T-cell (primary cell): ENCODE measurements around the gene CELF4. TPM values are rescaled to one million over a fixed set of nuclear protein-coding genes. Genes with fewer than 3 reads are reported as not detected.

Source experiments
- ATAC-seq, 4 experiments: fragments of 200-7000 bp in 3 of 4; fragments of 150-1000 bp in 1 of 4; cut with Tn5 transposase; replicated peaks in 1 of 4; 1 replicate in 3 of 4; 2 replicates in 1 of 4; pipeline ENCODE4 v1.10.0; 2021; ENCODE audit warnings: moderate library complexity in 3 of 4, mild to moderate bottlenecking in 2 of 4, moderate number of reproducible peaks in 1 of 4
- CTCF ChIA-PET, 2 donors: fragments of 300-600 bp; sonication (Branson Sonifier 250); formaldehyde crosslinking; loops; one replicate each; lab custom pipeline; 2022; ENCODE audit warnings: antibody characterized with exemption in 2 of 2; lab: Charles Lee
- POLR2A ChIA-PET, 2 donors: fragments of 300-600 bp; sonication (Branson Sonifier 250); formaldehyde crosslinking; loops; one replicate each; lab custom pipeline; 2022; ENCODE audit warnings: antibody characterized with exemption in 2 of 2; lab: Charles Lee
- DNase-seq, 35 experiments: peaks; one replicate each; pipeline versions ENCODE4 v3.0.0 to v3.0.0-alpha.2; 2013 to 2023
- H3K27ac ChIP-seq: one replicate; pipeline ENCODE4 v1.5.1; 2013; ENCODE audit warnings: low read length
- H3K27me3 ChIP-seq, 2 experiments: replicated peaks in 1 of 2; 1 replicate in 1 of 2; 2 replicates in 1 of 2; pipeline versions ENCODE4 v1.6.1 to v1.7.0; 2013; ENCODE audit warnings: low read length in 1 of 2, mixed read lengths in 1 of 2; ENCODE audit not compliant: control insufficient read depth in 2 of 2, insufficient read depth in 2 of 2; ENCODE audit errors: extremely low read depth in 1 of 2
- H3K36me3 ChIP-seq, 2 donors: 1 replicate in 1 of 2; 2 replicates in 1 of 2; pipeline versions ENCODE4 v1.6.1 to v1.7.0; 2013; ENCODE audit warnings: low read length in 1 of 2; ENCODE audit not compliant: control insufficient read depth in 2 of 2, insufficient read depth in 1 of 2; ENCODE audit errors: extremely low read depth in 1 of 2
- H3K4me1 ChIP-seq, 2 experiments: 1 replicate in 1 of 2; 2 replicates in 1 of 2; pipeline versions ENCODE4 v1.6.1 to v1.7.0; 2013; ENCODE audit warnings: low read length in 2 of 2, mixed read lengths in 1 of 2; ENCODE audit not compliant: insufficient read depth in 2 of 2, control insufficient read depth in 1 of 2; ENCODE audit errors: extremely low read depth in 1 of 2
- H3K4me3 ChIP-seq, 2 donors: 1 replicate in 1 of 2; 2 replicates in 1 of 2; pipeline versions ENCODE4 v1.5.1 to v1.7.0; 2013; ENCODE audit warnings: mild to moderate bottlenecking in 2 of 2, low read length in 1 of 2, moderate library complexity in 1 of 2; ENCODE audit not compliant: control insufficient read depth in 1 of 2; ENCODE audit errors: extremely low read depth in 1 of 2
- H3K9me3 ChIP-seq: 2 replicates; pipeline ENCODE4 v1.7.0; 2013
- H3K27ac Mint-ChIP-seq, 2 donors: one replicate each; pipeline ENCODE4 v1.8.0; 2020 to 2021; ENCODE audit warnings: mild to moderate bottlenecking in 2 of 2, mixed read lengths in 2 of 2
- H3K27me3 Mint-ChIP-seq, 2 donors: one replicate each; pipeline ENCODE4 v1.8.0; 2021 to 2022; ENCODE audit warnings: mixed read lengths in 2 of 2
- H3K36me3 Mint-ChIP-seq: one replicate; pipeline ENCODE4 v1.8.0; 2021; ENCODE audit warnings: mixed read lengths
- H3K4me1 Mint-ChIP-seq, 3 donors: one replicate each; pipeline ENCODE4 v1.8.0; 2020 to 2022; ENCODE audit warnings: mixed read lengths in 3 of 3, mild to moderate bottlenecking in 1 of 3
- H3K4me3 Mint-ChIP-seq, 3 donors: one replicate each; pipeline ENCODE4 v1.8.0; 2020 to 2022; ENCODE audit warnings: mild to moderate bottlenecking in 3 of 3, mixed read lengths in 3 of 3, moderate library complexity in 3 of 3
- H3K9me3 Mint-ChIP-seq, 3 donors: one replicate each; pipeline ENCODE4 v1.8.0; 2020 to 2022; ENCODE audit warnings: mixed read lengths in 3 of 3
- WGBS: methylation state at CpG from one replicate; pipeline ENCODE4 v1.1.5; 2013; ENCODE audit warnings: missing lambda C conversion rate; ENCODE audit not compliant: insufficient coverage; 5-methylcytosine and 5-hydroxymethylcytosine counted together
- total RNA-seq, 35 experiments: library from RNA in 6 of 35; stranded (reverse) in 6 of 35; fragments of 120-200 nt in 1 of 35; gene quantifications; one replicate each; pipeline versions ENCODE4 v1.2.1 to v1.2.4 and lab custom pipeline; 2013 to 2026

CELF4 gene
- total RNA-seq, 5 donors from 2014 or later (not counting 1 experiment from before 2014, with no cell fraction given) = not detected

- 10% methylated on average over 54 of the region's 59 CpGs for WGBS
- CTCF ChIA-PET = no interaction called here
- no peak for ATAC-seq
Measured at GRCh38 chr18:37393945-37394609, 171.5 kb downstream of the CELF4 start.

GRCh38 chr18:37393221-37393827 is 172.3 kb downstream of the CELF4 start:
- no peaks in the 10 kb centered on the region for H3K36me3 ChIP-seq
- H3K27me3 ChIP-seq = peaks cover 4 to 45% of the 10 kb centered on the region in 2 experiments
- ChIA-PET CTCF (no interaction called here), POLR2A (no interaction called here)
- H3K4me1 ChIP-seq = peaks cover 0 to 4% of the 10 kb centered on the region in 2 experiments
- 54% methylated on average over 2 of the region's 6 CpGs for WGBS
- ATAC-seq (no peak), DNase-seq (no peak)
- H3K9me3 ChIP-seq = no peaks in the 10 kb centered on the region
- H3K4me3 Mint-ChIP-seq = peak overlapping the region in 1 of 3 donors; percentile 35
- H3K4me3 ChIP-seq = no peak overlapping the region
- no peak overlapping the region for H3K27ac ChIP-seq
- H3K27me3 Mint-ChIP-seq = peaks cover 28 to 36% of the 10 kb centered on the region in 2 donors
- H3K4me1 Mint-ChIP-seq = peaks cover 0 to 10% (median 7%) of the 10 kb centered on the region in 3 donors
- no peaks in the 10 kb centered on the region for H3K9me3 Mint-ChIP-seq
- no peak overlapping the region for H3K27ac Mint-ChIP-seq
- no peaks in the 10 kb centered on the region for H3K36me3 Mint-ChIP-seq

More at GRCh38 chr18:37393945-37394609, 171.5 kb downstream of the CELF4 start:
- Histone ChIP-seq H3K9me3 (no peaks in the 10 kb centered on the region), H3K4me1 (peaks cover 0 to 4% of the 10 kb centered on the region in 2 experiments), H3K36me3 (no peaks in the 10 kb centered on the region), H3K4me3 (no peak overlapping the region), H3K27ac (no peak overlapping the region), H3K27me3 (peaks cover 4 to 44% of the 10 kb centered on the region in 2 experiments)
- POLR2A ChIA-PET = no interaction called here
- Mint-ChIP-seq H3K36me3 (no peaks in the 10 kb centered on the region), H3K27me3 (peaks cover 28 to 36% of the 10 kb centered on the region in 2 donors), H3K4me1 (peaks cover 0 to 10% (median 7%) of the 10 kb centered on the region in 3 donors), H3K9me3 (no peaks in the 10 kb centered on the region), H3K27ac (no peak overlapping the region), H3K4me3 (no peak overlapping the region)
- no peak for DNase-seq

DNA sequence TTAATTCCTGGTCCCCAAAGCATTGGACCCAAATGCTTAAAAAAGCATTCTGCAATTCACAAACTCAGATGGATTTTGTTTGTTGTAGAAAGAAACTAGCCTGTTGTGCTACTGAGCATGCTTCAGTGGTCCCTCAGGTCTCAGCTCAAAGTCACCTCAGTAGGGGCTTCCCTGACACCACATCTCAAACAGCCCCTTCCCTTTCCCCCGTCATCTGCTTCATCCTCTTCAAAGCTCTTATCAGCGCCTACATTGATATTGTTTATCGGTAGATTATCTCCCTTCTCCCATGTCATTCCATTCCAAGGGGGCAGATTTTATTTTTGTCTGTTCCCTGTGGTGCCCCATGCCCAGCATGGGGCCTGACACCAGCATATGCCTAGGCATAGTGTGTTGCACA is 172.9 kb downstream of the CELF4 start:
- no peak for ATAC-seq
- no peaks in the 10 kb centered on the region for H3K36me3 Mint-ChIP-seq
- H3K36me3 ChIP-seq = no peaks in the 10 kb centered on the region
- no peak overlapping the region for H3K4me3 ChIP-seq
- peaks cover 4 to 44% of the 10 kb centered on the region in 2 experiments for H3K27me3 ChIP-seq
- H3K4me1 ChIP-seq = peaks cover 0 to 4% of the 10 kb centered on the region in 2 experiments
- H3K27ac Mint-ChIP-seq = no peak overlapping the region
- peaks cover 28 to 36% of the 10 kb centered on the region in 2 donors for H3K27me3 Mint-ChIP-seq
- POLR2A ChIA-PET = no interaction called here
- H3K4me3 Mint-ChIP-seq = no peak overlapping the region
- no peak for DNase-seq
- H3K9me3 ChIP-seq = no peaks in the 10 kb centered on the region
- H3K4me1 Mint-ChIP-seq = peaks cover 0 to 10% (median 7%) of the 10 kb centered on the region in 3 donors
- CTCF ChIA-PET = no interaction called here
- H3K27ac ChIP-seq = no peak overlapping the region
- WGBS = 81% methylated on average over 3 of the region's 3 CpGs
- H3K9me3 Mint-ChIP-seq = no peaks in the 10 kb centered on the region

DNA sequence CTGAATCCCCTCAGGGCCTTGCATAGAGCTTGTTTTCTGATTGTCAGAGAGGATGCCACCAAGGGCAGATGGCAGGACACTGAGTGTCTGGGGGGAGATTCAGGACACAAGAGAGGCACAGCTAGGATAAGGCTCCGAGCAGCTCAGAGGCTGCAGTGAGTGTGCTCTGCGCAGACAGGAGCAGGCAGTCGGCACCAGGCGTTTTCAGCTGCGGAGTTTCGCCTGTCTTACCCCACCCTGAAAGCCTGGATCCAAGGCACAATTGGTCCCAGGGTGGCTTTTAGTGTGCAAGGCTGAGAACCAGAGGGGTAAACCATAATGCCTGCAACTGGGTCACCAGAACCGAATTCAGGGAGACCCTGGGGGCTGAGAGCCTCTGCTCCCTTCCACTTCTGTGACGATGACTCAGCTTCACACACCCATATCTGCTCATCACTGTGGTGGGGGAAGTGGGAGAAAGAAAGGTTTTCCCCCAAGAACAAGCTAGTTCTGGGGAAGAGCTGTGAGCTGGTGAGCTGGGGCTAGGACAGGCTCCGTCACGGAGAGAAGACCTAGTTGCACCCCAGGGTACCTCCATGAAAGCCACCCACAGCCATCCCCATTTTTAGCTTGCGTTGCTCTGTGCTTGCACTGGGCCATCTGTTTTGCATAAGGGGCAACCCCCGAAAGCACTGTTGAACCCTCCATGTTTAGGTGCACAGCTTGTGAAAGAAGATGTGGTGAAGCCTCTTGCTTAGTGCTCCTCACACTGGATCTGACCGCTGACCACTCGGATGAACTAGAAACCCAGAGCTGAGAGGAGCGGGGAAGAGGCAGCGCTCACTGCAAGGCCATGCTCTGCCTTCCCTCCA is 173.7 kb downstream of the CELF4 start:
- Mint-ChIP-seq H3K27me3 (peaks cover 28 to 36% of the 10 kb centered on the region in 2 donors), H3K27ac (no peak overlapping the region), H3K4me1 (peaks cover 0 to 10% (median 7%) of the 10 kb centered on the region in 3 donors), H3K36me3 (no peaks in the 10 kb centered on the region), H3K4me3 (no peak overlapping the region), H3K9me3 (no peaks in the 10 kb centered on the region)
- POLR2A ChIA-PET = no interaction called here
- H3K27ac ChIP-seq = no peak overlapping the region
- H3K4me1 ChIP-seq = peaks cover 0 to 4% of the 10 kb centered on the region in 2 experiments
- H3K9me3 ChIP-seq = no peaks in the 10 kb centered on the region
- peaks cover 4 to 49% of the 10 kb centered on the region in 2 experiments for H3K27me3 ChIP-seq
- CTCF ChIA-PET = no interaction called here
- 77% methylated on average over 11 of the region's 16 CpGs for WGBS
- H3K4me3 ChIP-seq = no peak overlapping the region
- H3K36me3 ChIP-seq = no peaks in the 10 kb centered on the region
- DNase-seq (no peak), ATAC-seq (no peak)

DNA sequence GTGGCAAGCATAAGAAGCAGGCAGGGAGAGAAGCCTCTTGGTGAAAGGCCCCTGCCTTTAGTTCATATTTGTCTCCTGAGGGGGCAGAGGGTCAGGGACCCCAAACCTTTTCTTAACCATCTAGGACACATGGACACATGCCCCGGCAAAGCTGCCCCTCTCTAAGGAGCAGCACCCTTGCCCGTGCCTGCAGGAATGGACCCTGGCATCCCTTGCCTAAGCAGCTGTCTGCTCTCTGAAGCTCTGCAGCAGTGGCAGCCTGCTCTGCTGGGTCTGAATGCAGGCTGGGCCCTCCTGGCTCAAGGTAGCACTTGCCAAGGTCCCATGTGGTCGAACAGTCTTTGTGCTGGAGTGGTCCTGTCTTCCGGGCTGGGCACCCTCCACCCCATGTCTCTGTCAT is 174.4 kb downstream of the CELF4 start:
- no peak overlapping the region for H3K27ac ChIP-seq
- ATAC-seq = no peak
- Mint-ChIP-seq H3K4me1 (peaks cover 0 to 10% (median 8%) of the 10 kb centered on the region in 3 donors), H3K9me3 (no peaks in the 10 kb centered on the region), H3K4me3 (no peak overlapping the region), H3K36me3 (no peaks in the 10 kb centered on the region), H3K27me3 (peaks cover 28 to 37% of the 10 kb centered on the region in 2 donors), H3K27ac (no peak overlapping the region)
- POLR2A ChIA-PET = no interaction called here
- peaks cover 4 to 51% of the 10 kb centered on the region in 2 experiments for H3K27me3 ChIP-seq
- peaks cover 0 to 4% of the 10 kb centered on the region in 2 experiments for H3K4me1 ChIP-seq
- 71% methylated on average over 4 of the region's 4 CpGs for WGBS
- H3K36me3 ChIP-seq = no peaks in the 10 kb centered on the region
- CTCF ChIA-PET = no interaction called here
- DNase-seq = no peak
- H3K9me3 ChIP-seq = no peaks in the 10 kb centered on the region
- no peak overlapping the region for H3K4me3 ChIP-seq

- ChIA-PET CTCF (no interaction called here), POLR2A (no interaction called here)
- Mint-ChIP-seq H3K36me3 (no peaks in the 10 kb centered on the region), H3K9me3 (no peaks in the 10 kb centered on the region), H3K27ac (no peak overlapping the region), H3K27me3 (peaks cover 23 to 35% of the 10 kb centered on the region in 2 donors), H3K4me3 (no peak overlapping the region), H3K4me1 (peaks cover 0 to 12% (median 11%) of the 10 kb centered on the region in 3 donors)
- DNase-seq (no peak), ATAC-seq (no peak)
- no peaks in the 10 kb centered on the region for H3K9me3 ChIP-seq
- no peak overlapping the region for H3K27ac ChIP-seq
- WGBS = 83% methylated on average over 11 of the region's 11 CpGs
- H3K4me3 ChIP-seq = no peak overlapping the region
- H3K36me3 ChIP-seq = no peaks in the 10 kb centered on the region
- peaks cover 0 to 4% of the 10 kb centered on the region in 2 experiments for H3K4me1 ChIP-seq
- H3K27me3 ChIP-seq = peaks cover 4 to 49% of the 10 kb centered on the region in 2 experiments
Measured at GRCh38 chr18:37390687-37391086, 174.9 kb downstream of the CELF4 start.
